K562 (cell line): ENCODE results near the gene C1orf167. TPM values are rescaled to one million over a fixed set of nuclear protein-coding genes. Genes with fewer than 3 reads are reported as not detected.
A peak's percentile ranks its signal among the peaks of the same experiment; 100 is the strongest.

Source experiments
- CC2D1A ChIP-seq: fragments of 450-650 bp; IDR thresholded peaks from 2 replicates; pipeline ENCODE4 v1.6.1; 2017; ENCODE audit warnings: mild to moderate bottlenecking
- CREB1 ChIP-seq, 2 experiments: sonication (generic) in 1 of 2; formaldehyde crosslinking in 1 of 2; IDR thresholded peaks; 2 replicates each; pipeline versions ENCODE4 v1.6.1 to v1.8.0; 2012 to 2022; ENCODE audit warnings: inconsistent platforms in 1 of 2, mild to moderate bottlenecking in 1 of 2, missing genetic modification reagents in 1 of 2, moderate library complexity in 1 of 2
- FOXP4 ChIP-seq: sonication (generic); formaldehyde crosslinking; IDR thresholded peaks from 2 replicates; pipeline ENCODE4 v1.8.0; 2022; ENCODE audit warnings: mild to moderate bottlenecking, missing genetic modification reagents, borderline replicate concordance
- JUNB ChIP-seq: fragments of 450-650 bp; formaldehyde crosslinking; conservative IDR thresholded peaks from 2 replicates; pipeline ENCODE4 v1.4.0; 2020; ENCODE audit warnings: mild to moderate bottlenecking
- KLF16 ChIP-seq: IDR thresholded peaks from 2 replicates; pipeline ENCODE4 v1.6.1; 2016; ENCODE audit warnings: antibody characterized with exemption
- POLR2G ChIP-seq: fragments of 200-400 bp; formaldehyde crosslinking; IDR thresholded peaks from 2 replicates; pipeline ENCODE4 v1.6.1; 2017; ENCODE audit warnings: low read depth, mild to moderate bottlenecking, antibody characterized with exemption, low read length, moderate library complexity
- PRDM10 ChIP-seq: fragments of 450-650 bp; IDR thresholded peaks from 2 replicates; pipeline ENCODE4 v1.6.1; 2018; ENCODE audit not compliant: partially characterized antibody
- PREB ChIP-seq: sonication (generic); formaldehyde crosslinking; IDR thresholded peaks from 2 replicates; pipeline ENCODE4 v1.8.1; 2023; ENCODE audit warnings: mild to moderate bottlenecking, missing genetic modification reagents
- RCOR1 ChIP-seq, 2 experiments: IDR thresholded peaks; 2 replicates each; pipeline ENCODE4 v1.6.1; 2012; ENCODE audit warnings: low read depth in 2 of 2, low read length in 2 of 2, borderline replicate concordance in 1 of 2, improper control_type of control experiment in 1 of 2
- SP1 ChIP-seq: sonication (generic); formaldehyde crosslinking; IDR thresholded peaks from 2 replicates; pipeline ENCODE4 v1.8.1; 2022; ENCODE audit warnings: mild to moderate bottlenecking, missing genetic modification reagents
- THRA ChIP-seq: fragments of 450-650 bp; IDR thresholded peaks from 2 replicates; pipeline ENCODE4 v1.6.1; 2017; ENCODE audit warnings: mild to moderate bottlenecking, moderate library complexity
- ZBTB1 ChIP-seq: sonication (generic); formaldehyde crosslinking; IDR thresholded peaks from 2 replicates; pipeline ENCODE4 v1.8.1; 2023; ENCODE audit warnings: missing genetic modification reagents, low read depth, mild to moderate bottlenecking, borderline replicate concordance
- ZNF780A ChIP-seq: fragments of 250-450 bp; sonication (Bioruptor Pico); IDR thresholded peaks from 2 replicates; pipeline ENCODE4 v1.5.0; 2021; ENCODE audit warnings: mild to moderate bottlenecking
- polyA plus RNA-seq, 8 experiments: library from polyadenylated mRNA; depleted of rRNA in 4 of 8; stranded (reverse) in 5 of 8; unstranded in 3 of 8; fragments of >200 nt; fragmentation: Nextera tagmentation in 2 of 8; fragmentation: Illumina TruSeq in 1 of 8; extraction: Ambion mirVana in 2 of 8; extraction: Trizol in 1 of 8; gene quantifications; 2 replicates each; pipeline versions ENCODE4 v1.2.1 to v1.2.3, GENCODE V29; 2011 to 2014; ENCODE audit warnings: inconsistent platforms in 1 of 8, missing spikeins in 1 of 8
- total RNA-seq, 7 experiments: library from RNA; depleted of rRNA in 6 of 7; stranded (reverse); fragments of >200 nt in 6 of 7; fragmentation: Illumina TruSeq in 2 of 7; extraction: Trizol in 2 of 7; gene quantifications; 2 replicates each; pipeline versions ENCODE4 v1.2.1 to v1.2.3, GENCODE V29; 2011 to 2021; ENCODE audit warnings: low replicate concordance in 1 of 7

C1orf167 gene
- total and polyA plus RNA-seq, 9 of the 15 experiments (the other 6 are each of a cell fraction or from before 2014, with no cell fraction given) = 0.22 to 0.86 (median 0.31) TPM; not detected in 2

GRCh38 chr1:11719313-11720032 is 42.5 kb upstream of the C1orf167 start (continued):
- TF ChIP-seq THRA = no peak
- TF ChIP-seq RCOR1 (IDR thresholded peaks at IDR 0.05; ENCODE audit: borderline replicate concordance in 1 of 2, low read depth in 2 of 2, low read length in 2 of 2) = peak in 1 of 2 experiments; percentile 67; a peak in 2 of 4 replicates
- 0 out of 2 replicates have a peak, but pooled peaks have one; percentile 72 for TF ChIP-seq FOXP4 (CRISPR knock-in tag)
- no peak for TF ChIP-seq ZNF780A (CRISPR knock-in tag)
- TF ChIP-seq POLR2G = peak; percentile 37; the same call in 1 of the 2 replicates
- peak; percentile 64; the same call in 1 of the 2 replicates for TF ChIP-seq ZBTB1
- TF ChIP-seq SP1 (CRISPR knock-in tag) = peak; percentile 69; the same call in 1 of the 2 replicates
- peak; percentile 91 for TF ChIP-seq CC2D1A
- TF ChIP-seq PREB (CRISPR knock-in tag) = peak; percentile 46; the same call in 1 of the 2 replicates
- TF ChIP-seq JUNB = no peak
- TF ChIP-seq KLF16 = peak; percentile 58; the same call in 1 of the 2 replicates
- peak; percentile 14; the same call in 1 of the 2 replicates for TF ChIP-seq CREB1 (IDR thresholded peaks at IDR 0.05)
- peak; percentile 63; the same call in 1 of the 2 replicates for TF ChIP-seq CREB1 (CRISPR knock-in tag; IDR thresholded peaks at IDR 0.05)
- no peak for TF ChIP-seq PRDM10
